Measurements from ENCODE around the gene CACNA1B. TPM values are rescaled to one million over a fixed set of nuclear protein-coding genes. Genes with fewer than 3 reads are reported as not detected.
"Not testable (repeated sequence)": the region's sequence is repeated elsewhere in the genome, so short reads cannot be mapped to it uniquely, and the experiment has no call there.

The CACNA1B gene
- total RNA-seq, 1 donor from 2014 or later: 0.19 TPM

DNA sequence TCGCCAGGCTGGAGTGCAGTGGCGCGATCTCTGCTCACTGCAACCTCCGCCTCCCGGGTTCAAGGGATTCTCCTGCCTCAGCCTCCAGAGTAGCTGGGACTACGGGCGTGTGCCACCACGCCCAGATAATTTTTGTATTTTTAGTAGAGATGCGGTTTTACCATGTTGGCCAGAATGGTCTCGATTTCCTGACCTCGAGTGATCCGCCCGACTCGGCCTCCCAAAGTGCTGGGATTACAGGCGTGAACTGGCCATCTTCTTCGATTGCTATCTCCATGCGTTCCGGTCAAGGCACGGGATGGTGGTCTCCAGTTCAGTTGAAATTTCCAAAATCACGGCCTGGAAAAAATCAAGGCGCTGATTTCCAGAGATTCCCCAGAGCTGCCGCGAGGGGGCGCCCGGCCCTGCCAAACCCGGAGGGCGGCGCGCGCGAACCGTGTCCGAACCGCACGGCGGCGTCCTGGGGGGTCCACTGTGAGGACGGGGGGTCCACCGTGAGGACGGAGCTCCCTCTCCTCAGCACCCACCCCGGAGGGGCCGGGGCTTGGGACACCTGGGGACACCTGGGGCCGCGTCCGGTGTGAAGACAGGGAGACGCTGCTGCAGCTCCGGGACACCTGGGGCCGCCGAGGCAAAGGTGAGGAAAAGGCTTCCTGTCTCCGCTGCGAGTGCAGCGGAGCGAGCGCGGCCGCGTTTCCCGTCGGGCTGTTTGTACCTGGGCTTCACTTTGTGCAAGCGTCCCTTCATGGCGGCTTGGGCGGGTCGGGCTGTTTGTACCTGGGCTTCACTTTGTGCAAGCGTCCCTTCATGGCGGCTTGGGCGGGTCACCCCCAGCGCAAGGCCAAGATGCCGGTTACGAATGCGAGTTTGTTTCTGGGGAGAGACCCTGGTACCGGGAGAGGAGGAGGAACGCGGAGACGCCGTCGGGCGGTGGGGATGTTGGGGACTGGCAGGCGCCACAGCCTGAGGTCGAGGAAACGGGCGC, 272.4 kb downstream of the CACNA1B start:
- TF ChIP-seq, protein P1, sequence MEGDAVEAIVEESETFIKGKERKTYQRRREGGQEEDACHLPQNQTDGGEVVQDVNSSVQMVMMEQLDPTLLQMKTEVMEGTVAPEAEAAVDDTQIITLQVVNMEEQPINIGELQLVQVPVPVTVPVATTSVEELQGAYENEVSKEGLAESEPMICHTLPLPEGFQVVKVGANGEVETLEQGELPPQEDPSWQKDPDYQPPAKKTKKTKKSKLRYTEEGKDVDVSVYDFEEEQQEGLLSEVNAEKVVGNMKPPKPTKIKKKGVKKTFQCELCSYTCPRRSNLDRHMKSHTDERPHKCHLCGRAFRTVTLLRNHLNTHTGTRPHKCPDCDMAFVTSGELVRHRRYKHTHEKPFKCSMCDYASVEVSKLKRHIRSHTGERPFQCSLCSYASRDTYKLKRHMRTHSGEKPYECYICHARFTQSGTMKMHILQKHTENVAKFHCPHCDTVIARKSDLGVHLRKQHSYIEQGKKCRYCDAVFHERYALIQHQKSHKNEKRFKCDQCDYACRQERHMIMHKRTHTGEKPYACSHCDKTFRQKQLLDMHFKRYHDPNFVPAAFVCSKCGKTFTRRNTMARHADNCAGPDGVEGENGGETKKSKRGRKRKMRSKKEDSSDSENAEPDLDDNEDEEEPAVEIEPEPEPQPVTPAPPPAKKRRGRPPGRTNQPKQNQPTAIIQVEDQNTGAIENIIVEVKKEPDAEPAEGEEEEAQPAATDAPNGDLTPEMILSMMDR (IDR thresholded peaks at IDR 0.05; ENCODE audit: borderline replicate concordance): peak; percentile 68
- intact Hi-C loops (cut with micrococcal nuclease); H3K9me3 ChIP-seq (replicated peaks); H3K27ac ChIP-seq (replicated peaks); H3K36me3 ChIP-seq; H3K4me1 ChIP-seq: not testable (repeated sequence)
- Histone ChIP-seq H3K27me3 (ENCODE audit: low read depth) (peaks cover 50% of the 10 kb centered on the region), H3K4me3 (peak overlapping the region; percentile 59)
- peak; percentile 16 for DNase-seq

DNA sequence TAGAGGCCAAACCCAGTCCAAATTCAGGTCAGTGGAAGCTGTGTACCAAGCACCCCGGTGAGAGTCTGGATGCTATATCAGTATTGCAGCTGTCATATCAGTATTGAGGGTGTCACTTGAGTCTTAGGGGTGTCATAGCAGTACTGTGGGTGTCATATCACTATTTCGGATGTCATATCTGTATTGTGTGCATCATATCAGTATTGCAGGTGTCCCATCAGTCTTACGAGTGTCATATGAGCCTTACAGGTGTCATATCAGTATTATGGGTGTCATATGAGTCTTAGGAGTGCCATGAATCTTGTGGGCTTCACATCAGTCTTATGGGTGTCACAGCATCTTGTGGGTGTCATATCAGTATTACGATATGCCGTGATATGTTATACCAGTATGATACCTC, 278.2 kb downstream of the CACNA1B start:
- intact Hi-C loops (cut with micrococcal nuclease); H3K27ac ChIP-seq (replicated peaks); DNase-seq; H3K4me3 ChIP-seq; H3K36me3 ChIP-seq; H3K9me3 ChIP-seq (replicated peaks); H3K4me1 ChIP-seq: not testable (repeated sequence)
- peaks cover 41% of the 10 kb centered on the region for H3K27me3 ChIP-seq (ENCODE audit: low read depth)

DNA sequence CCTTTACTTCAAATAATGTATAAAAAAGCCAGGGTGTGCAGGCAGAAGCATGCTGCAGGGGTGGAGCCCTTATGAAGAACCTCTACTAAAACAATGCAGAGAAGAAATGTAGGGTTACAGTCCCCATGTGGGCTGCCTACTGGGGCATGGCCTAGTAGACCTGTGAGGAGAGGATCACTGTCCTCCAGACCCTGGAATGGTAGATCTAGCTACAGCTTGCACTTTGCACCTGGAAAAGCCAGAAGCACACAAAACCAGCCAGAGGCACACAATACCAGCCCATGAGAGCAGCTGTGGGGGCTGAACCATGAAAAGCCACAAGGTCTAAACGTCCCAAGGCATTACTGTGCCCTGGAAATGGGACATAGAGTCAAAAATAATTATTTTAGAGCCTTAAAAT, 289.2 kb downstream of the CACNA1B start:
- H3K27ac ChIP-seq (replicated peaks); H3K36me3 ChIP-seq; H3K27me3 ChIP-seq (ENCODE audit: low read depth); intact Hi-C loops (cut with micrococcal nuclease); H3K4me3 ChIP-seq; H3K4me1 ChIP-seq; DNase-seq: not testable (repeated sequence)
- peaks cover 18% of the 10 kb centered on the region for H3K9me3 ChIP-seq (replicated peaks)

Small RNA genes lying within 50 kb of the gene (microRNA-seq; reads per million reads assigned to microRNA genes)
- not detected for gene MIR602

Data from left ventricle myocardium inferior (tissue), 1 donor.